ENCODE data around the gene BCOR. TPM values are rescaled to one million over a fixed set of nuclear protein-coding genes. Genes with fewer than 3 reads are reported as not detected.

The BCOR gene
- 10 to 100 TPM; 19.9 to 32.5 (median 26.0) TPM for total RNA-seq

DNA sequence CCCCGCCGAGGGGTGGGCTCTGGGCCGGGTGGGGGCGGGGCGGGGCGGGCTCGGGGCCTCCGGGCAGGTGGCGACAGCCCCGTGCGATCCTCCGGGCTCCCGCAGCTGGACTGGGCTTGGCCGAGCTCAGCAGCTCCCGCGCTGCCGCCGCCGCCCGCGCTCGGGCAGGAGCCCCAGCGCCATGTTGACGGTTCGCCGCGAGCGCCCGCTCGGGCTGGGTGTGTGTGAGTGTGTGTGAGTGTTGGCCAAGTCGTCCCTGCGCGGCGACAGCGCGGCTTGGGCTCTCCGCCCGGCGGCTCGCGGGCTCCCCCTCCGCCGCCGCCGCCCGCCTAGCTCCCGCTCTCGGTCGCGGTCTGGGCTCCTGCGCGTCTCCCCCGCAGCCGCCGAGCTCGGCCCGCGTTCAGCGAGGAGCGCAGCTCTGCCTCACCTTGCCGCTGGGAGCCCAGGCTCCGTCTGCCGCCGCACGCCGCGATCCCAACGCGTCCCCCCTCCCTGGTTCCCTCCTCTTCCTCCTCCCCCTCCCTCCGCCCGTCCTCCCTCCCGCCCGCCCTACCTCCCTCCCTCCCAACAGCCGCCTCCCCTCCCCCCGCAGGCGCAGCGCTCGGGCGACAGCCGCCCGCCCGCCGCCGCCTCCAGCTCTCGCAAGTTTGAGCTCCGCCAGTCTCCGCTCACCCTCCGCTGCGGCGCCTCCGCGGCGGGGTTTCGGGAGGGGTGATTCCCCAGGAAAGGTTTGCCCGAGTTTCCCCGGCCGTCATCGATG lies at the start of gene BCOR:
Gene BCOR, minus strand, starts transcription at position 455 of the 760 bp plus-strand sequence. CDS start 20,029 bp downstream, outside the sequence.
- no peaks in the 10 kb centered on the region for H3K36me3 ChIP-seq
- H3K9me3 ChIP-seq: no peaks in the 10 kb centered on the region
- H3K27me3 ChIP-seq: peaks cover 0 to 36% (median 0%) of the 10 kb centered on the region in 4 donors
- WGBS: 0% methylated on average over 1 of the region's 98 CpGs
- TF ChIP-seq POLR2AphosphoS5 (IDR thresholded peaks at IDR 0.05): peak; percentile 77 to 96
- TF ChIP-seq POLR2A (IDR thresholded peaks at IDR 0.05; ENCODE audit: low read depth): peak; percentile 58
- TF ChIP-seq, protein P1, sequence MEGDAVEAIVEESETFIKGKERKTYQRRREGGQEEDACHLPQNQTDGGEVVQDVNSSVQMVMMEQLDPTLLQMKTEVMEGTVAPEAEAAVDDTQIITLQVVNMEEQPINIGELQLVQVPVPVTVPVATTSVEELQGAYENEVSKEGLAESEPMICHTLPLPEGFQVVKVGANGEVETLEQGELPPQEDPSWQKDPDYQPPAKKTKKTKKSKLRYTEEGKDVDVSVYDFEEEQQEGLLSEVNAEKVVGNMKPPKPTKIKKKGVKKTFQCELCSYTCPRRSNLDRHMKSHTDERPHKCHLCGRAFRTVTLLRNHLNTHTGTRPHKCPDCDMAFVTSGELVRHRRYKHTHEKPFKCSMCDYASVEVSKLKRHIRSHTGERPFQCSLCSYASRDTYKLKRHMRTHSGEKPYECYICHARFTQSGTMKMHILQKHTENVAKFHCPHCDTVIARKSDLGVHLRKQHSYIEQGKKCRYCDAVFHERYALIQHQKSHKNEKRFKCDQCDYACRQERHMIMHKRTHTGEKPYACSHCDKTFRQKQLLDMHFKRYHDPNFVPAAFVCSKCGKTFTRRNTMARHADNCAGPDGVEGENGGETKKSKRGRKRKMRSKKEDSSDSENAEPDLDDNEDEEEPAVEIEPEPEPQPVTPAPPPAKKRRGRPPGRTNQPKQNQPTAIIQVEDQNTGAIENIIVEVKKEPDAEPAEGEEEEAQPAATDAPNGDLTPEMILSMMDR (IDR thresholded peaks at IDR 0.05): no peak
- peak within 1 kb of the TSS; percentile 72 to 86 (median 76) for H3K4me3 ChIP-seq
- intact Hi-C loops (cut with DNase I): loop anchor here (5.0 to 10.0 kb wide), 2 partner anchors 340 to 363 kb away; no protein-coding TSS in a partner anchor
- peak within 1 kb of the TSS; percentile 87 to 93 (median 92) for H3K27ac ChIP-seq (replicated peaks in 1 of 4)
- no peak for DNase-seq (ENCODE audit: extremely low spot score)
- peaks cover 4 to 91% (median 37%) of the 10 kb centered on the region in 4 donors for H3K4me1 ChIP-seq

DNA sequence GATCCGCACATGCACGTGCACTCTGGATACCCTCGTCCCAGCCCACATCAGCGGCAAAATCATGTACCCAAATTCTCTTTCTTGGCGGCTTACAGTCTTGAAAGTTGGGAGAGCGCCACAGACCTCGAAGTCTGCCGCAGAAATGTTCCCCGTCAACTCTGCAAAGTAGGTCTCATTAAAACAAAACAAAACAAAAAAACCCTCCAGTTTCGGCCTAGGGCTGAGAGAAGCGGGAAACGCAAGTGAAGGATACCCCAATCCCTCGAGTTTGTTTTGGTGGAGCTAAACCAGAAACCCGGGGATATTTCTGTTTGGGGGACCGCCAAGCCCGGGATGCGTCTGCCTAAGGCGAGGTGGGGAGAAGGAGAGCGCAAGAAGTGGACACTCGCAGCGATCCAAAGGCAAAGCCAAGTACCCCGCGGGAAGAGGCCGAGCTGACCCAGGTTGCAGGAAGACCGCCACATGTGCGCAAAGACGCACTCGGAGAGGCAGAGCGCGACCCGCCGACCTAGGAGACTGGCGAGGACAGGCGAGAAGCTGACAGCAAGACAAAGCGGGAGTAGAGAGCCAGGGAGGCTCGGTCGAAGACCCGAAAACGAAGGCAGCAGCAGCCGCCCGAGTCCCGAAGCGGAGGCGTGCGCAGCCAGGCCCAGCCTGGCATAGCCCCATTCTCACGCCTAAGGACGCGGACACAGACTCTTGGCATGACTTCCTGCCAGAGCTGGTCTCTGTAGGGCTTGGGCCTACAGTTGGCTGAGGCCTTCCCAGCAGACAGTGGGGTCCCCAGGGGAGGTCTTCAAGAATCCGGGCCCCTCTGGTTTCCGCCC lies 49.6 kb upstream of the BCOR start:
- no peak for DNase-seq (ENCODE audit: extremely low spot score)
- Histone ChIP-seq H3K27me3 (peaks cover 0 to 27% (median 2%) of the 10 kb centered on the region in 4 donors), H3K4me3 (peak overlapping the region; percentile 57 to 66 (median 58)), H3K36me3 (no peaks in the 10 kb centered on the region), H3K27ac (replicated peaks in 1 of 4) (no peak overlapping the region), H3K4me1 (peaks cover 29 to 53% (median 32%) of the 10 kb centered on the region in 4 donors), H3K9me3 (no peaks in the 10 kb centered on the region)
- WGBS: 64% methylated on average over 49 of the region's 50 CpGs
- intact Hi-C loops (cut with DNase I): no loop called here
- TF ChIP-seq POLR2AphosphoS5 (IDR thresholded peaks at IDR 0.05) (no peak), POLR2A (IDR thresholded peaks at IDR 0.05; ENCODE audit: low read depth) (no peak), EP300 (IDR thresholded peaks at IDR 0.05) (no peak)
- TF ChIP-seq, protein P1 (IDR thresholded peaks at IDR 0.05): no peak

DNA sequence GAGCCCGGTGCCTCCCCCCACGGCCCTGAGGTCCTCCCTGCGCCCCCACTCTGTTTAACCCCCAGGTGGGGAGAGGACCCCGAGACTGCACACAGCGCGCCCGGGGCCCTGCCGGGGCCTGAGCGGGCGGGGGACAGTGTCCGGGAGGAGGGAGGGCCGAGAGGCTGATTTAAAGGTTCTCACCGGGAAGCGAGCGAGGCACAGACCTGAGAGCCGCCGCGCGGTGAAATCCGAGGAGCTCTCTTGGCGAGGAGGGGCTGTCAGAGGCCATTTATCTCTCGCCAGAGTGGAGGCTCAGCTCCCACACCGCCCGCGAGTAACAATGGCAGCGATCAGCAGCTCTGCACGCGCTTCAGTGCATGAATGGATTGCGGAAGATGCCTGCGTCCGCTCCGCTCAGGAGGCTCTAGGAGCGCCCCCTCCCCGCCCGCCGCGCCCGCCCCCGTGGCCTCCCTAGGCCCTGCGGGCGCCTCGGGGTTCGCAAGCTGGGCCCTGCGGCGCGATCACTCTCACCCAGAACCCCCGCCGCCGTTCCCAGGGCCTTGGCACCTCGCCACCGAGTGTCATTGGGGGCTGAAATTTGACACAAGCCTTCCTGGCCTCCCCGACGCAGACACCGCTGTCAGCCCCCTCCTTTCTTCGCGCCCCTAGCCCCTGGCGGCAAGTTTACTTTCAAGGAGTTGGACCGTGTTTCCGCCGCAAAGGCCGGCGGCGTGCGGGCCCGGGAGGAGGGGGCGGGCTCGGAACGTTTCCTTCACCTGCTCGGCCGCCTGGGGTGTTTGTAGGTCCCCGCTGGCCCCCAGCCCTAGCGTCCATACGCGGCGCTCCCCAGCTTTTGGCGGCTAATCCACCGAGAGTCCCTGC lies 48.7 kb upstream of the BCOR start:
- Histone ChIP-seq H3K4me3 (peak overlapping the region; percentile 57 to 66 (median 58)), H3K9me3 (no peaks in the 10 kb centered on the region), H3K27ac (replicated peaks in 1 of 4) (peak overlapping the region in 3 of 4 donors; percentile 34 to 65 (median 51)), H3K4me1 (peaks cover 26 to 51% (median 35%) of the 10 kb centered on the region in 4 donors), H3K36me3 (no peaks in the 10 kb centered on the region), H3K27me3 (peaks cover 0 to 24% (median 2%) of the 10 kb centered on the region in 4 donors)
- intact Hi-C loops (cut with DNase I): no loop called here
- TF ChIP-seq POLR2A (IDR thresholded peaks at IDR 0.05; ENCODE audit: low read depth) (no peak), EP300 (IDR thresholded peaks at IDR 0.05) (no peak), POLR2AphosphoS5 (IDR thresholded peaks at IDR 0.05) (peak; percentile 27 to 41)
- TF ChIP-seq, protein P1 (IDR thresholded peaks at IDR 0.05): no peak
- 53% methylated on average over 3 of the region's 77 CpGs for WGBS
- no peak for DNase-seq (ENCODE audit: extremely low spot score)

DNA sequence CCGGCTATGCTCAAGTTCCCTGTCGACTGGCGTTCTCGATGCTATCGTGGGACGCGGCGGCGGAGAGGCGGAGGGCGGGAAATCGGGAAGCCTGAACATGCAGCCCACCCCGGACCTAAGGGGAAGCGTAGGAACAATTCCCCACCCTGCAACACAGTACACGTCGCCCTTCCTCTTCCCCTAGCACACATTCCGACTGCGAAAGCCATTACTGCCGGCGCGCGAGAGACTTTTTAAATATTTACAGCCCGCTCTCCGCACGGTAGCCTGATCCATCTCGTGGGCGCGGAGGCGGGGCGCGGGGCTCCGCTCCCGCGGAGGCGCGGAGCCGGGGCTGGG lies 48.1 kb upstream of the BCOR start:
- H3K9me3 ChIP-seq: no peaks in the 10 kb centered on the region
- peak overlapping the region in 3 of 4 donors; percentile 34 to 65 (median 51) for H3K27ac ChIP-seq (replicated peaks in 1 of 4)
- peak overlapping the region; percentile 57 to 66 (median 58) for H3K4me3 ChIP-seq
- H3K4me1 ChIP-seq: peaks cover 31 to 54% (median 41%) of the 10 kb centered on the region in 4 donors
- H3K36me3 ChIP-seq: no peaks in the 10 kb centered on the region
- no peak for DNase-seq (ENCODE audit: extremely low spot score)
- peaks cover 0 to 22% (median 2%) of the 10 kb centered on the region in 4 donors for H3K27me3 ChIP-seq
- intact Hi-C loops (cut with DNase I): no loop called here
- WGBS: 9% methylated on average over 18 of the region's 37 CpGs
- TF ChIP-seq EP300 (IDR thresholded peaks at IDR 0.05) (no peak), POLR2A (IDR thresholded peaks at IDR 0.05; ENCODE audit: low read depth) (no peak), POLR2AphosphoS5 (IDR thresholded peaks at IDR 0.05) (no peak)
- TF ChIP-seq, protein P1 (IDR thresholded peaks at IDR 0.05): no peak

Measured in esophagus muscularis mucosa (tissue), 4 donors.